ENCODE measurements around the gene SDHB.

DNA sequence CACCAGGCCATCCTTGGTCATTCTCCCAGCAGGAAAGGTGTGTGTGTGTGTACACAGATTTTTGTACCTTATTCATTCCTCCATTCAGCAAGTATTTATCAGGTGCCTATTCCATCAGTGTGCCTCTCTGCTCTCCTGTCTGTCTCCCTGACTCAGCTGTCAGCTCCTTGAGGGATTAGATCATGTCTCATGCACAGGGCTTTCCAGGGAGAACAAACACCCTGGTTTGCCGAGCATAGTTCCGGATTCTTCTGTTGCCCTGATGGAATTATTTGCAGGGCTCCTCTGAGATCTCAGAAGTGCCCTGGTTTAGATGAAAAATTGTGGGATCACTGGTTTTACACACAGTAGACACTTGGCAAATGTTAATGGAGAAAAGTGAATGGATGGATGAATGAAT lies 8.1 kb upstream of the SDHB start:
- TF ChIP-seq CTCF (IDR thresholded peaks at IDR 0.05) = no peak
- TF ChIP-seq POLR2A (IDR thresholded peaks at IDR 0.05) = no peak

All from adrenal gland (tissue), 5 donors.